DMS114 treated with DMSO at 0.1 percent for 48 hours (cell line): Measurements from ENCODE around the gene COL6A1.
"Not testable (repeated sequence)": the region's sequence is repeated elsewhere in the genome, so short reads cannot be mapped to it uniquely, and the experiment has no call there.

Experiments
- DNase-seq: peaks from one replicate; lab custom pipeline; 2025; ENCODE audit not compliant: unreplicated experiment; lab: John Stamatoyannopoulos, UW

The COL6A1 gene

DNA sequence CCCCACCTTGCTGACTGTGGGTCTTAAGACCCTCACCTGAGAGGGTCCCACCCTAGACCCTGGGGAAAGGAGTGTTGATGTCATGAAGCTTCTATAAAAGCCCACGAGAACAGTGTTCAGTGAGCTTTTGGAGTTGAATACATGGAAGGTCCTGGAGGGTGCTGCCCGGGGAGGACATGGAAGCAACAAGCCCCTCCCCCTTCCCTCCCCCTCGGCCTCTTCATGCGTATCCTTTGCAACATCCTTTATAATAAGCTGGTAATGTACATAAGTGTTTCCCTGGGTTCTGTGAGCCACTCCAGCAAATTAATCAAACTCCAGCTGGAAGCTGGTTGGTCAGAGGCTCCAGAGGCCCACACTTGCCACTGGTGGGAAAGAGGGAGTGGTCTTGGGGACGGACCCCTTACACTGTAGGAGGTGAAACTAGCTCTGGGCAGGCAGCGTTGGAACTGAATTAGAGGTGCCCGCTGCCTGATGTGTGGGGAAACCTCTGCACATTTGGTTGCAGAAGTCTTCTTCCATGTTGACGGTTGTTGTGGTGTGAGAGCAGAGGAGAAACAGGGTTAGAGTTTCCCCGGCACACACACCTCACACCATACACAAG, 14.7 kb upstream of the COL6A1 start:
- DNase-seq: no peak

DNA sequence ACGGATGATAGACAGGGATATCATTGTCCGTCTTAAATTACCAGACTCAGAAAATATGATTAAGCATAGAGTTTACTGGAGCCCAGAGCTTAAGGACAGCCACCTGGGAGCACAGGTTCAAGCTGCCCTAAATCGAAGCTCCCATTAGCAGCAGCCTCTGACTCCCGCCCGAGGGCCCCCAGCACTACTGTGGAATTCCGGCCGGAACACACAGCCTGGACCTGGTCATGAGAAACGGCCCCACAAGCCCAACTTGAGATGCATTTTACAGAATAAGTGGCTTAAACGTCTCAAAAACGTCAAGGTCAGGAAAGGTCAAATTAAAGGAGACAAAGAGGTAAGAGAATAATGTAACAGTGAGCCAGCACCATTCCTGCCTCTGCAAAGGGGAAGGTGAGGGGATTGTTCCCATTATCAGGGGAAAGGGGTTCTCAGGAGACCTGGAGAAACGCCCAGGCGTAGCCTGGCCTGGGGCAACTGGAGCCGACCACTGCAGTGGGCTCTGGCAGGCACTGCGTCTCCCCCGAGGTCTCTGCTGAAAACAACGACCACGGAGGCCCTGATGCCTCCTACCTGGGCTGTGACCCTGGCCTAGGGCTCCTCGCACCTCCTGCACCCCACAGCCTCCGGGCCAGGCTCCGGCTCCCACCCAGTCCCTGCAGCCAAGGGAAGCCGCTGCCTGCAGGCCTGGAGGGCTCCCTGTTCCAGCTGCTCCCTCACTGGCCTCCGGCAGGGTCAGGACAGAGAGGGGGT, 11.5 kb upstream of the COL6A1 start:
- no peak for DNase-seq

DNA sequence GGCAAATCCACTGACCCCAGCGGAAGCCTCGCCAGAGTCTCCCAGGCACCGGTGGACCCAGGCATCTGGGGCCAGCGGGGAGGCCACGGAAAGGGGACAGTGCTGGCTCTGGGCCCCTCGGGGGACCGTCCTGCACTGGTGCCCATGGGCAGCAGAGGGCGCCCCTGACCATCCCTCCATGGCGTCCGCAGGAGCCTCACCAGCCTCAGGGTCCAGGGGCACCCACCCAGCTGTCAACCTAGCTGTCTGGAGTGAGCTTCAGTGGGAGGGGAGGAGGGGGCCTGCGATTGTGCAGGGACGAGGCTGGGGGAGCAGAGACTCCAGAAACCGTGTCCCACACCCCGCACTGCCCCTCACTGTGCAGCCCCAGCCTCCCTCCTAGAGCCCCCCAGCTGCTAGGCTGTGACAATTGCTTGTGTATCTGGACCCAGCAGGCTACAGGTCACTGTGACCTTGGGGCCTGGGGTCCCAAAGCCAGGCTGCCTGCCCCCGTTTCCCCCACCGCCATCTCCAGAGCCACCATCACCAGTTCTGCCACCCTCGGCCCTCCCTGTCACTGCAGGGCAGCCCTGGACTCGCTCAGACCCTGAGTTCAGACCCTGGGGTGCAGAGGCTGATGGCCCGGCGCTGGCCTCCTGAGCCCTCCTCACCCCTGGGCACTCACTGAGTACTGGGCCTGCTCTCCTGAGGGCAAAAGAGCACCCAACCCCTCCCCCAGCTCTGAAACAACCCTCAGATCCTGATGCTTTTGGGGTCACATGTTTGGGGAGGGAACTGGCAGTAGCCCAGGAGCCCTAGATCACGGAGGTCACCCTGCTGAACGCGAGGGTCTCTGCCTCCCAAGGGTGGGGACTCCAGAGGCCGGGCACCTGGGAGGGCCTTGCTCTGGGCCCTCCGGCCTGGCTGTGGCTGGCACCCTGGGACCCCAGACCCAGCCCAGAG, 10.6 kb upstream of the COL6A1 start:
- no peak for DNase-seq

DNA sequence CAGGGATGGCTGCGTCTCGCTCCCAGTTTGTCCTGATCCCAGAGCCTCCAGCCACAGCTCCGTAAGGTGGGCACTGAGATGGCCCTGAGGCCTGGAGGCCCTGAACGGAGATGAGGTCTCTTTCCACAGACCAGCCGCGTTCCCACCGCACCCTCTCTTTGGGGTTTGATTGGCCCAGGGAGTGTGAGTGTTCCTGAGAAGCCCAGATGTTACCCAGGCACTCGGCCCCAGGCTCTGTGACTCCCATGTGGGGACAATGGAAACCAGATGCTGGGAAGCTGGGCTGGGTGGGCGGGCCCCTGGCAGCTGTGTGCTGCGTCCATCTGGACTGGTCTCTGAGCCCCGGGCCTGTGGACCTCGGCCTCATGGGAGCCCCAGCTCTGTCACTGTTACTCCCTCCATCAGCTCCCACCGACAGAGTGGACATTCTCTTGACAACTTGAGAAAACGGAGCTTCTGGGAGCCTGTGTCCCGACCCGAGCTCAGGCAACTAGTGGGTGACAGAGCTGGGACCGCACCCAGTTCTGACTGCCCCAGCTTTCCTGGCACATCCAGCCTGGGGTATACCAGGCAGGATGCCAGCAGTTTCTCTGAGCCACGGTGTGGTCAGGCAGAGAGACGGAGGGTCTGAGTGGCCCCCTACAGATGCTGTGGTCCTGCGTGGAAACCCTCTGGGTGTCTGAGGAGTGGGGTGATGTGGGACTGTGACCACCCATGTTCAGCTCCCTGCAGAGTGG, 9.8 kb upstream of the COL6A1 start:
- no peak for DNase-seq

DNA sequence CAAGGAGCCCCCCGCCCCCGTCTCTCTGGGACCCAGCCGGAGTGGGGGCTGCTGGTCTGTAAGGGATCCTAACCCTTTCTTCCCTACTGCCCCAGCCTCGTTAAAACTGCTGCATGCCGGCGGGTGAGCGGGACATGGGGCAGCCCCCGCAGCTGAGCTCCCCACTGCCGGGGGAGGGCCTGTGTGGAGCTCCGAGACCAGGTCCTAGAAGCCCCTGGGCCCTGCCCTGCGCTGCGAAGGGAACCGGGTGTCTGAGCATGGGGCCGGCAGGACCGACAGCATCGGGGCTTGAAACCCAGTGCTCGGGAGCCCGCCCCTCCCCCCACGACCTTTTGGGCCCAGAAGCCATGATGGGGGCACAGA, 9.2 kb upstream of the COL6A1 start:
- DNase-seq: no peak

DNA sequence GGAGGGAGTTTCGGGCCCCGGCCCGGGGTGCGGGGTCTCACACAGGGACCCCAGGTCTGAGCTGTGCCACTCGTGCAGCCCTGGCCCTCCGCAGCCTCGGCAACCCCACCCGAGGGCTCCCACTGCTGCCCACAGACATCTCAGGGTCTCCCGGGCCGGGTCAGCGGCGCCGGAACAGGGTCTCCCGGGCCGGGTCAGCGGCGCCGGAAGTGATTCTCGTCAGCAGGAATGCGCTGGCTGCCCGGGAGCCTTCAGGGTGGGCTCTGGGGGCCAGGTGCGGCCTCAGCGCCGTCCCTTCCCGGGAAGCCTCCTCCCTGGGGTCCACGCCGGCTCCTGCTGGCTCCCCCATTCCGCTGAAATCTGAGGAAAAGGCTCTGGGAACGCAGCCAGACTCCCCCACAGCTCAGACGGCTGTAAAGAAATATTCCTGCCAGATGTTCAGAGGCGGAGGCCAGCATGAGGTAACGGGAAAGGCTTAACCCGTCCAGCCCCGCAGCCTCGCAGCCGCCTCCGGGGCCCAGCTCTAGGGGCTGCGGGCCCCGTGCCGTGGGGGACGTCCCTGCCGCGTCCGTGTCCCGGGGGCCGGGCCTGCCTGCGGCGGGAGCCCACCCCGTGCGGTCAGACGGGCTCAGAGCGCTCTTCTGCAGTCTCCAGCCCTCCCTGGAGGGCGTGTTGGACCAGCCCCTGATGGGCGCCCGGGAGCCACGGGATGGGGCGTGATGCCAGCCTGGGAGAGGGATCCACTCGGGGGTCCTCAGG, 8.7 kb upstream of the COL6A1 start:
- DNase-seq: no peak

DNA sequence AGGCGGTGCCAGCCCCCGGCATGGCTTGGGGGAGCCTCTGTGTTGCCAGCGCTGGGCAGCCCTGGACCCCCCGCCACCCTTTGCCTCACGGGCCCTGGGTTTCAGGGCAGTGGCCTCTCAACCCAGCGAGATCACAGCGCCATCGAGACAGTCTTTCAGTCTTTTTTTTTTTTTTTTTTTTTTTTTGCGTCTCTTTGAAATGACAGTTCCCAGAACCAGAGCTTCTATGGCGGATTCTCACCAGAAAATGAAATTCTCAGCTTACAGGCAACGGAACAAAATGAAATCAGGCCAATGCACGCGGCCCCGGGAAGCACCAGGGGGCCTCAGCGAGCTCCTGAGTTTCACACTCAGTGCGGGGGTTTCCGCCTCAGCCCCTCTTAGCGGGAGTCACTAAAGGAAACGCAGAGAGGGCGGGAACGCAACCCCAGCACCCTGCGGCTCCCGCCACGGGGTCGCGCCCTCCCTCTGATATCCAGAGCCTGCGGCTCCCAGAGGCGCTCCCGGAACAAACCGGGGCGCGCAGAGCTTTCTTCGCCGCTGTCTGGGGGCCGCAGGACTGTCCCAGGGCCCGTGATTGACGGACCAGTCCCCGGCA, 8.0 kb upstream of the COL6A1 start:
- no peak for DNase-seq

DNA sequence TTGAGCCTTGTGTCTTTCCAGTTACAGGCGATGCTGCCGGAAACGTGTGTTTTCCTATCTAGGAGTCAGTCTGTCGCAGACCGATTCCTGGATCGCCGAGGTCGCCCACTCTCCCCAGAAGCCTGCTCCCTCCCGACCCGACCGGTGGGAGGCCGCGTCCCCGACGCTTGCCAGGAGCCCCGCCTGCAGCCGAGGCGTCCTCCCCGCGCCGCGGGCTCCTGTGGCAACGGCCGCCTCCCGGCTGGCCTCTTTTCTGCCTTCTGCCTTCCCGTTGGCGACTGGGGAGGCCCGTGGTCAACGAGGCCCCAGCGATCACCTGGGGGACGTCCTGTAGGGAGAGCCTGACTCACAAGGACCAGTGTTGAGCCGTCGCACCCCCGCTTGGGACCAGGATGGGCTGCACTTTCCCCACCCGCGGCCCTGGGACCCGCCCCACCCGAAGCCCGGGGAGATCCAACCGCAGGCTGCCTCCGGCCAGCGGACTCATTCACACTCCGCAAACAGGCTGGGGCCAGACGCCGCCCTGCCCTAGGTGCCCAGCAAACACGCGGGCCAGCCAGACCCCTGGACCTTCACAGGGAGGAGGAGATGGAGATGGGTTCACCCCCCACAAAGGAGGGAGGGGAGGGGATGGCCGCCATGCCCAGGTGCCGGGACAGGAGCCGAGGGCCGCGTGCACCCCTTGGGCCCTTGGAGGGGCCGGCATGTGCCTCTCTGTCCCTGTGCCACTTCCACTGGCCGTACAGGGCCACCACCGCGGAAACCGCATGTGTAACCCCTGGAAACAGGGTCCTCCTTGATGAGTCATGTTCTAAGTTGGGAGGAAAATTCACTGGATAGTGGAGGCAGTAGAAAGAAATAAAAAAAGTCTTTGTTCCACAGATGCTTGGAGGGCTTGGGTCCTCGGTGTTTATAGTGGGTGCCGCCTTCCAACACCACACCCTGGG, 7.2 kb upstream of the COL6A1 start:
- no peak for DNase-seq

DNA sequence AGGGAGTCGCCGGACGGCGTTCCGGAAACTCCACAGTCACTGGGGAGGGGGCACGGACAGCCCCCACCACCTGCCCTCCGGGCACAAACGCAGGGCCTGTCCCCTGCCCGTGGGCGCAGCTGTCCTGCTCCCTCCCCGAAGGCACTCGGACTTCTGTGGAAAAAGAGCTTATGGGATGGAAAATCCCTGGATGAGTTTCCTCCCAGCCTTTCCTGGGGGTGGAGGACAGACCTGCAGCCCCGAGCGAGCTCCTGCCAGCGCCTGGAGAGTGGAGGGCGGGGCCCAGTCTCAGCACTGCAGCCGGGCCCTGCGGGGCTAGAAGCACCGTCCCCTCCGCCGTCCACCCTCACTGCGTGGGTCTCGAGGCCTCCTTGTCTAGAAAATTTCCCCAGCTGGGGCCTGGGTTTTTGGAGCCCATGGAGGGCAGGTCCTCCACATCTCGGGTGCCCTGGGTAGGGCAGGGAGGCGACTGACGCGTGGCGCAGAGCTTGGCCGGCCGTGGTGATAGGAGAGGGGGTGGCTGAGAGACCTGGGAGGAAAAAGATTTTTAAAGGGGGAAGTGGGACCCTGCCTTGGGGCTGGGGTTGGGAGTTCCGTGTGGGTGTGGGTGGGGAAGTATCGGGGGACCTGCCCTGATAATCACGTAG, 6.4 kb upstream of the COL6A1 start:
- no peak for DNase-seq

DNA sequence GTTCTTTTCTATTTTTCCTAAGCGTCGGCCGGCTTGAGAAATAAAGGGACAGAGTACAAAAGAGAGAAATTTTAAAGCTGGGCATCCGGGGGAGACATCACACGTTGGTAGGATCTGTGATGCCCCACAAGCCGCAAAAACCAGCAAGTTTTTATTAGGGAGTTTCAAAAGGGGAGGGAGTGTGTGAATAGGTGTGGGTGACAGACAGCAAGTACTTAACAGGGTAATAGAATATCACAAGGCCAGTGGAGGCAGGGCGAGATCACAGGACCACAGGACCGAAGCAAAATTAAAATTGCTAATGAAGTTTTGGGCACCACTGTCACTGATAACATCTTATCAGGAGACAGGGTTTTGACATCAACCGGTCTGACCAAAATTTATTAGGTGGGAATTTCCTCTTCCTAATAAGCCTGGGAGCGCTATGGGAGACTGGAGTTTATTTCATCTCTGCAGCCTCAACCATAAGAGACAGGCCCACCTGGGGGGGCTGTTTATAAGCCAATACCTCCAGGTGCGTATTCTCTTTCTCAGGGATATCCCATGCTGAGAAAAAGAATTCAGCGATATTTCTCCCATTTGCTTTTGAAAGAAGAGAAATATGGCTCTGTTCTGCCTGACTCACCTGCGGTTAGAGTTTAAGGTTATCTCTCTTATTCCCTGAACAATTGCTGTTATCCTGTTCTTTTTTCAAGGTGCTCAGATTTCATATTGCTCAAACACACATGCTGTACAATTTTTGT, 5.7 kb upstream of the COL6A1 start:
- not testable (repeated sequence) for DNase-seq

DNA sequence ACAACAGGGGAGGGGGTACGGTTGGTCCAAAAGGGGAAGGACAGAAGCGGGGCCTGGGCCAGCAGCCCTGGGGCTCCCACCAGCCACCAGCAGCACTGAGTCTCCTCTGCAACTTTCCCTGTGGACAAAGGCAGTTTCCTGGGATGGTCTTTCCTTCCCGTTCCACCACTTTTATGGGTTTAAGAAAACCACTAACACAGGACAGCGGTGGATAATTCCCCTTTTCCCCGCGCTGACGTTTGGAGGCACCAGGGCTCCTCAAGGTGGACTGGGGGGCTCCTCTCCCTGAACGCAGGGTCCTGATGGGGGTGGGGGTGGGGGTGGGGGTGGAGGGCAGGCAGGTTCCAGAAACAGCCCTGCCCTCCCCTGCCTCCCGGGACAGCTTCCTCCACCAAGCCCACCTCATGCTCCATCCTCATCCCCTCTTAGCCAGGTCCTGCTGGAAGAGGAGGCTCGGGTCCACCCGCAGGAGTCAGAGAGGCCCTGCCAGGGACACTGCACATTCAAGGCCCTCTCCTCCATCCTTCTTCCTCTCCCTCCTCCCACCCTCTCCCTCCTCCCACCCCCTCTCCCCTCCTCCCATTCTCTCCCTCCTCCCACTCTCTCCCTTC, 4.8 kb upstream of the COL6A1 start:
- DNase-seq: no peak

DNA sequence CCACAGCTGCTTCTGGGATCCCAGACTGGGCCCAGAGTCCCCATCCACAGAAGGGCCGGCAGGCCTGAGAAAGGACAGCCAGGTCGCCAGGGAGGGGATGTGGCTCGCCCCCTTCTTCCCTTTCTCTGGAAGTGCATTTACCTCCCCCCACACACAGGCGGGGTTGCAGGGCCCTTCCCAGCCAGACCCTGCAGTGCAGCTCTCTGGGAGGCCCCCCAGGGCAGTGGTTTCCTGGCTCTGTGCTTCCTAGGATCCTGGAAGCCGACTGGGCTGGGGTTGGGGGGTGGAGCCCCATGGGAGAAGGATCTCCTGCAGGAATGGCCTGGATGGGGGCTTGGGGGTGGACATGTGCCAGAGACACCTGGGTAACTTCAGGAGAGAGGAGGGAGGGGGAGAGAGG, 4.2 kb upstream of the COL6A1 start:
- no peak for DNase-seq

DNA sequence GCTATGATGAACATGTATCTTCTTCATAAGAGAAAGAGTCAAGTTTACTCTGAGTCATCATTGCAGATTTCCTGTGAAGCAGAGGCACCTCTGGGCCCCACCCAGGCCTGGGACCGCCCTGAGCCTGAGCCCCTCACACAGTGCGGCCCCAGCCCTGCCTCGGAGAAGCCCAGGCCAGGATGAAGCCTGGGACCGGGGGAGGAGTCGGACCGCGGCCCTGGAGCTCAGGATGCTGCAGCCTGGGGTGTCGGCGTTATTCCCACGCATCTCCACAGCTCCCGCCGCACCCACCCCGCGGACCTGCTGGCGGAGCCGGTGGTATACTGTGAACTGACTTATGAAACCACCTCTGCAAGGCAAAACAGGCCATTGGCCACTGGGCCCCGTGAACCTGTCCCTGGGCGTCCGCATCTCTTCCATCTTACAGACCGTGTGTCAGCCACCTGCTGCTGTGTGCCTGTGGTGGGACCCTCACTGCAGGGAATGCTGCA, 2.4 kb upstream of the COL6A1 start:
- DNase-seq: no peak

DNA sequence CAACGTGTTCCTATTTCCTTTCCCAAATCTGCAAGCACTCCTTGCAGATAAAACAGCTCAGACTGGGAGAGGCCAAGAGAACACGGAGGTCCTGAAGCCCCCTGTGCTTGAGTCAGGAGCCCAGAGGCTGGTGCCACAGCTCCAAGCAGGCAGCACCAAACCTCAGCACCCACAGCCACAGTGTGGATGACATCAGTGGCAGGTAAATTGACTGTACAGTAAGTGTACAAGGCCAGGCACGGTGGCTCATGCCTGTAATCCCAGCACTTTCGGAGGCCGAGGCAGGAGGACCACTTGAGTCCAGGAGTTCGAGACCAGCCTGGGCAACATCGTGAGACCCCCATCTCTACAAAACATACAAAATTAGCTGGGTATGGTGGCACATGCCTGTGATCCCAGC, 1.9 kb upstream of the COL6A1 start:
- DNase-seq: no peak

DNA sequence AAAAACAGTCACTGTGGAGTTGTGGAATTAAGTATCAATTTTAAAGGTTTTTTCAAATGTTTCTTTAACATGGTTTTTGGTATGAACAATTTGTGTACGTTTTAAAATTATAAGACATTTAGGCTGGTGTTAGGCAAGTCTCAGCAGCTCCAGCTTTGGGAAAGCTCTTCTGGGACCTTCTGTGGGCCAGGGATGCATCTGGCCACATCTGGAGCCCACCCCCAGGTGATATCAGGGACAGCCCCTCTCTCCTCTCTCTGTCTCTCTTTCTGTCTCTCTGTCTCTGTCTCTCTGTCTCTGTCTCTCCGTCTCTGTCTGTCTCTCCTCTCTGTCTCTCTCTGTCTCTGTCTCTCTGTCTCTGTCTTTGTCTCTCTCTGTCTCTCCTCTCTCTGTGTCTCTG, 1.3 kb upstream of the COL6A1 start:
- no peak for DNase-seq

DNA sequence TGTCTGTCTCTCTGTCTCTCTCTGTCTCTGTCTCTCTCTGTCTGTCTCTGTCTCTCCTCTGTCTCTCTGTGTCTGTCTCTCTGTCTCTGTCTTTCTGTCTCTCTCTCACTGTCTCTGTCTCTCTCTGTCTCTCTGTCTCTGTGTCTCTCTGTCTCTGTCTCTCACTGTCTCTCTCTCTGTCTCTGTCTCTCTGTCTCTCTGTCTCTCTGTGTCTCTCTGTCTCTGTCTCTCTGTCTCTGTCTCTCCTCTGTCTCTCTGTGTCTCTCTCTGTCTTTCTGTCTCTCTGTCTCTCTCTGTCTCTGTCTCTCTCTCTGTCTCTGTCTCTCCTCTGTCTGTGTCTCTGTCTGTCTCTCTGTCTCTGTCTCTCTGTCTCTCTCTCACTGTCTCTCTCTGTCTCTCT, 873 bp upstream of the COL6A1 start:
- no peak for DNase-seq

DNA sequence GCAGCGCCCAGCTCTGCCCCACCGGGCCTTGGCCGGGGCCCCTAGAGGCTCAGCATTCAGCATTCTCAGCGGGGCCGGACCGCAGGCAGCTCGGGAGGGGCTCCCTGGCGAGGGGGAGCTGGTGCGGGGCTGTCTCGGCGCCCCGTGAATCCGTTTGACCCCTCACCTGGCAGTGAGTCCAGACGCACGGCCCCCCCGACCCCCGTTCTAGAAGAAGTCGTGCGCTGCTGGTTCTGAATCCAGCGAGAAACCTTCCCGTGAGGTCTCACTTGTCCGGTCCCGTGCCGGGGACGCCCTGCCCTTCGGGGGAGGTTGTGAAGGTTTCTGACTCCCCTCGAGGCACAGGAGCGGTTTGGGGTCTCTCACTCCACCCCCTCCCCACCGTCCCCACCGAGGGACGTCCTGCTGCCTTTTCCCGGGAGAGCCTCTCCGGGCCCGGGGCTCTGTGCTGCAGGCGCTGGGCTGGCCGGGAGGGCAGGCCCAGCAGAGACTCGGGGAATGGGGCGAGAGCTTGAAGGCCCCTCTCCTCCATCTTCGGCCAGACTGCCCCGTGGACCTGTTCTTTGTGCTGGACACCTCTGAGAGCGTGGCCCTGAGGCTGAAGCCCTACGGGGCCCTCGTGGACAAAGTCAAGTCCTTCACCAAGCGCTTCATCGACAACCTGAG, 655 bp downstream of the COL6A1 start:
- DNase-seq: no peak
